Measurements from ENCODE around the gene F7.

GRCh38 chr13:113091211-113091771, 14.3 kb upstream of the F7 start:
- TF ChIP-seq, protein P1, sequence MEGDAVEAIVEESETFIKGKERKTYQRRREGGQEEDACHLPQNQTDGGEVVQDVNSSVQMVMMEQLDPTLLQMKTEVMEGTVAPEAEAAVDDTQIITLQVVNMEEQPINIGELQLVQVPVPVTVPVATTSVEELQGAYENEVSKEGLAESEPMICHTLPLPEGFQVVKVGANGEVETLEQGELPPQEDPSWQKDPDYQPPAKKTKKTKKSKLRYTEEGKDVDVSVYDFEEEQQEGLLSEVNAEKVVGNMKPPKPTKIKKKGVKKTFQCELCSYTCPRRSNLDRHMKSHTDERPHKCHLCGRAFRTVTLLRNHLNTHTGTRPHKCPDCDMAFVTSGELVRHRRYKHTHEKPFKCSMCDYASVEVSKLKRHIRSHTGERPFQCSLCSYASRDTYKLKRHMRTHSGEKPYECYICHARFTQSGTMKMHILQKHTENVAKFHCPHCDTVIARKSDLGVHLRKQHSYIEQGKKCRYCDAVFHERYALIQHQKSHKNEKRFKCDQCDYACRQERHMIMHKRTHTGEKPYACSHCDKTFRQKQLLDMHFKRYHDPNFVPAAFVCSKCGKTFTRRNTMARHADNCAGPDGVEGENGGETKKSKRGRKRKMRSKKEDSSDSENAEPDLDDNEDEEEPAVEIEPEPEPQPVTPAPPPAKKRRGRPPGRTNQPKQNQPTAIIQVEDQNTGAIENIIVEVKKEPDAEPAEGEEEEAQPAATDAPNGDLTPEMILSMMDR (IDR thresholded peaks at IDR 0.05), result no peak
- no peak for TF ChIP-seq POLR2A (IDR thresholded peaks at IDR 0.05)

Measured in body of pancreas (tissue), 4 donors.